HG02970 (cell line): ENCODE measurements around the gene OR5AU1.
"Not testable (repeated sequence)": the region's sequence is repeated elsewhere in the genome, so short reads cannot be mapped to it uniquely, and the experiment has no call there.

Source experiments
- ATAC-seq: cut with Tn5 transposase; IDR thresholded peaks from one replicate; pipeline ENCODE4 v1.9.1; 2021; ENCODE audit warnings: mild to moderate bottlenecking, moderate library complexity, moderate number of reproducible peaks; ENCODE audit not compliant: unreplicated experiment, low FRiP score

The OR5AU1 gene

GRCh38 chr14:21182166-21182565 is 26.3 kb upstream of the OR5AU1 start:
- ATAC-seq, result no peak

DNA sequence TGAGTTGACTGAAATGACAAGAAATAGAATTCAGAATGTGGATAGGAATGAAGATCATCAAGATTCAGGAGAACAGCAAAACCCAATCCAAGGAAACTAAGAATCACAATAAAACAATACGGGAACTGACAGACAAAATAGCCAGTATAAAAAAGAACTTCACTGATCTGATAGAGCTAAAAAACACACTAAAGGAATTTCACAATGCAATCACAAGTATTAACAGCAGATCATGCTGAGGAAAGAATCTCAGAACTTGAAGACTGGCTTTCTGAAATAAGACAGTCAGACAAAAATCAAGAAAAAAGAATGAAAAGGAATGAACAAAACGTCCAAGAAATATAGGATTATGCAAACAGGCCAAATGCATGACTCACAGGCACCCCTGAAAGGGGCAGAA is 15.3 kb upstream of the OR5AU1 start:
- no peak for ATAC-seq

GRCh38 chr14:21169573-21169972 is 13.7 kb upstream of the OR5AU1 start:
- ATAC-seq, result no peak

DNA sequence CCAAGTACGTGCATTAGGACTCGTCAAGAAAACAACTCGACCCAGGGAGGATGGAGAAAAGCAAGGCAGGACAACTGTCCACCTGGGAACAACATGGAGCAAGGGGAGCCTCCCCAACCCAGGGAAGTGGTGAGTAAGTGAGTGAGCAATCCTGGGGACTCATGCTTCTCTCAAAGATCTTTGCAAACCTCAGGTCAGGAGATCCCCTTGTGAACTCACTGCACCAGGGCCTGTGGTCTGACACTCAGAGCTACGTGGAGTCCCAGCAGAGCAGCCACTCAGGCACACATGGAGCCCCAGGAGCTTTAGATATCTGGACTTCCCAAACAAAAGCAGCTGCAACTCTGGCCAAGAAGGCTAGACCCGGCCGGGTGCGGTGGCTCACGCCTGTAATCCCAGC is 12.2 kb upstream of the OR5AU1 start:
- ATAC-seq, result no peak

GRCh38 chr14:21165670-21166069 is 9.8 kb upstream of the OR5AU1 start:
- ATAC-seq, result not testable (repeated sequence)

DNA sequence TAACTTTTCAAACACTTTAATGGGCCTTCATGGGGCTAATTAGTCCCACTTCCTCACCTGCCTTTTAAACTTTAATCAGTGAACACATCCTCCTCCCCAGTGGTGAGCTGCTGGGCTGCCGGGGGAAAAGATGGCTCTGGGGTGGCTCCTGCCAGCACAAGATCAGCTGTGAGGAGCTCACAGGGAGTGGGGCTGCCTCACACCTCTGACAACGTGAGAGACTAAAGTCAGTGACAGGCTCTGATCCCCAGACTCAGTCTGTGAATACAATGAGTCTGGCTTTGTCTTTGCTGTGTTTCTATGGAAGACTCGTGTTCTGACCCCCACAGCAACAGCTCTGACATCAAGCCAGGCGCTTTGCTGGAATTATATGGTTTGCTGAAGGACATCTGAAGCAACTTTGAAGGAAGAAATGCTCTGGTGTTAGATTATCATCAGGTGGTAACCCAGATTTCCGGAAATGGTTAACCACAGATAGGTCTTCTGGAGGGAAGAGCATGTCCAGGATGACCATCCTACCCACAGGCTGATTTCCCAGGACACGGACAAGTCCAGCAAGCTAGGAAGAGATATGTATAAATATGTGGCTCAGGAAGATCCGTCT is 9.2 kb upstream of the OR5AU1 start:
- not testable (repeated sequence) for ATAC-seq

GRCh38 chr14:21163871-21164291 is 8.0 kb upstream of the OR5AU1 start:
- ATAC-seq, result no peak

GRCh38 chr14:21162081-21162480 is 6.2 kb upstream of the OR5AU1 start:
- ATAC-seq, result no peak

- ATAC-seq, result no peak
Observed at GRCh38 chr14:21160061-21160610, 4.3 kb upstream of the OR5AU1 start.

DNA sequence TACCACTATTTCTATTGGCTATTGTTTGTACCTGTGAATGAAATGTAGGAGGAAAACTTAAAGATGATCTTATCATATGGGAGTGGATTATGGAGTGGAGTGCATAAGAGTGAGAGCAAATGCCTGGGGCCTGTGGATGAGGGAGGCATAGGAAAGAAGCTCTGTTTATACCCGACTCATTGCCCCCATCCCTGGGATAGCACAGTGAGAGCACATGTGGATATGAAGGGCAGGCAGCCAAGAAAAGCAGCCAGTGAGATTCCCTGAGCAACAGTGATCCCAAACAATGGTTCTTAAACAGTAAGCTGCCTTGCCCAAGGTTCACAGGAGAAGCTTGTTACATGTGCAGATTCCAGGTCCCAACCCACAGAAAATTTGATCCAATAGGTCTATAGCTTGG is 2.3 kb upstream of the OR5AU1 start:
- ATAC-seq, result not testable (repeated sequence)

DNA sequence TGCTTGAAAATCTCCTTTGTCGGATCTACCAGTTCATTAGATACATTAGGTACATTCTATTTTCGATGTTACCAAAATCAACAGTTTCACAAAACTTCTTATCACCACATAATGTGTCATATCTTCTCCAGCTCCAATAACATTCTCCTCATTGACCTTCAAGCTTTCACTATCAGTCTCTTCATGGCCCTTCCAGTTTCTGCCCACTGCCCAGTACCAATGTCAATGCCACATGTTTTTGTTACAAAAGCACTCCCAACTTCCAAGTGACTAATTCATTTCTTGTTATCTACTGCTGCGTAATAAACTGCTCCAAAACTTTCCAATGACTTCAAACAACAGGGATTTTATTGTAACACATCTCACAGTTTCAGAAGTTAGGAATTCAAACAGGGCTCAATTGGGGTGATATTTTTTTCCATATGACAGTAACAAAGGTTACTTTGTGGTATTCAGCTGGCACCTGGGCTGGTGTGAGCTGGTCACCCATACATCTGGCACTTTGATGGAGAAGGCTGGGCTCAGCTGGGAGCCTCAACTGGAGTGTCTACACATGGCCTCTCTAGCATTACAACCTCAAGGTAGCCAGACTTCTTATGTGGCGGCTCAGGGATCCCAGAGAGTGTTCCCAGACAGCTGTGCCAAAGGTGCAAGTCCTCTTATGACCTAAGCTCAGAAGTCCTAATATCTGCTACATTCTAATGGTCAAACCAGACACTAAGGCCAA is 6.1 kb downstream of the OR5AU1 start:
- no peak for ATAC-seq

- ATAC-seq, result no peak
Observed at GRCh38 chr14:21145437-21145836, 10.4 kb downstream of the OR5AU1 start.

DNA sequence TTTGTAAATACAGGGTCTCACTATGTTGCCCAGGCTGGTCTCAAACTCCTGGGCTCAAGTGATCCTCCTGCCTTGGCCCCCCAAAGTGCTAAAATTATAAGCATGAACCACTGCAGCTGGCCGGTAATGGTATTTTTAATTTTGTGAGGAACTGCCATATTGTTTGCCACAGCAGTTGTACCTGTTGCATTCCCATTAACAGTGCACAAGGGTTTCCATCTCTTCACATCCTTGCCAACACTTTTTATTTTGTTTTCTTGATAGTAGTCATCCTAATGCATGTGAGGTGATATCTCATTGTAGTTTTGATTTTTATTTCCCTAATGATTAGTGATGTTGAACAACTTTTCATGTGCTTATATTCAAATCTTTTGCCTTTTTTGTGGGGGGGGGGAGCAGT is 13.5 kb downstream of the OR5AU1 start:
- no peak for ATAC-seq

DNA sequence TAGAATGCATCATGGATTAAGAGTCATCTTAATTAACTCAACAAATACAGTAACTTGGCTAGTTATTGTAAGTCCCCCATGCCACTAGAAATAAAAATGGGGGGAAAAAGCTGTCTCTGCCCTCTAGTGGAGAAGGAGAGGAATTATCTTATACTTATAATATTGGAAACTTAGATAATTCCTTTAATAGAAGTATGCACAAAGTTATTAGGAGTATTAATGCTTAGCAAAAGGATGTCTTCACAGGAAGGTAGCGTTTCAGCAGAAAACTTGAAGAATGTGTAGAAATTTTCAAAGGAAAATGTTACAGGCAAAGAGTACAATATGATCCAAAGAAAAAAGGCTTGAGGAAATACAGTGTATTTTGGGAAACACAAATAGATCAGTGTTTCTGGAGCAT is 19.8 kb downstream of the OR5AU1 start:
- ATAC-seq, result no peak

DNA sequence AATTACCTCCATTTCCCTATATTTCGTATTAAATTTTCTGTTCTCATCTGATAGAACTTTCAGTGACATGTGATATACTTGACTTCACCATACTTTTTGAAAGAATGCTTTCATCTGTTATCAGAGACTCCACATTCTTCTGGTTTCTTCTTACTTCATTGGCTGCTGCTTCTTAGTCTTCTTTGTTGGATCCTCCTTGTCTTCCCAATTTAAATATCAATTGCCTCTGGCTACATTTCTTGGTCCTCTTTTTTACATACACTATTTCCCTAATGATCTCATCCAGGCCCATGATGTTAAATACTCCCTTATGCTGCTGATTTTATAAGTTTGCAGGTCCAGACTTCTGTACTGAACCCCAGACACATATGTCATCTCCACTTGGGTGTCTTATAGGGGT is 22.0 kb downstream of the OR5AU1 start:
- no peak for ATAC-seq

DNA sequence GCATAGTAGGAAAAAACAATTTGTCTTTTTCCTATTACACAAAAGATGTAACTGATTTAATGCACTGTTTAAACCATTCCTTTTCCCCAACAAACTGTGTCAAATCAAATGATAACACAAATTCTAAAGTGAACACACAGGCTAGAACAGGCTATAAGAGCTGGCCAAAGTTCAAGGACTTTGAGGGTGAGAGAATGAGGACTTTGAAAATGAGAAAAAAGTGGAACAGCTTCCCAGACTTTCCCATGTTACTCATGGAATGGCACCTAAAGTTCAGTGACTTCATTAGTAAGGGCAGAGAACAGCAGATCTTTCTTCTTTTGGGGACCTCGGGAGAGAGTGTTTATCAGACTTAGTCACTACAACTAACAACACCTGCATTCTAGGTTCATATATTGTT is 32.4 kb downstream of the OR5AU1 start:
- no peak for ATAC-seq

DNA sequence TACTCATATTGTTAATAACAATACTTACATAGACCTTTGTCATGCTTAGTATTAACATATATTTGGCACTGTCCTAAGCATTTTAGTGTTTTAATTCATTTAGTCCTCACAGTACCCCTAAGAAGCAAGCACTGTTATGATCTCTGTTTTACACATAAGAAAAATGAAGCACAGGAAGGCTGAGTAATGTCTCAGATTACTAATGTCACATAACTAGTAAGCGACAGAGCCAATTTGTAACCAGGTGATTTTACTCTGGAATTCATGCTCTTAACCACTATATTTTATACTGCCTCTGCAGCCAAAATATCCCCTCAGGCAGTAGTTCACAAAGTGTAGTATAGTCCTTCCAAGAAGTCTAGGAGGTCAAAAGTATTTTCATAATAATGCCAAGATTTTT is 34.7 kb downstream of the OR5AU1 start:
- no peak for ATAC-seq

- no peak for ATAC-seq
Observed at GRCh38 chr14:21120686-21121085, 35.2 kb downstream of the OR5AU1 start.

DNA sequence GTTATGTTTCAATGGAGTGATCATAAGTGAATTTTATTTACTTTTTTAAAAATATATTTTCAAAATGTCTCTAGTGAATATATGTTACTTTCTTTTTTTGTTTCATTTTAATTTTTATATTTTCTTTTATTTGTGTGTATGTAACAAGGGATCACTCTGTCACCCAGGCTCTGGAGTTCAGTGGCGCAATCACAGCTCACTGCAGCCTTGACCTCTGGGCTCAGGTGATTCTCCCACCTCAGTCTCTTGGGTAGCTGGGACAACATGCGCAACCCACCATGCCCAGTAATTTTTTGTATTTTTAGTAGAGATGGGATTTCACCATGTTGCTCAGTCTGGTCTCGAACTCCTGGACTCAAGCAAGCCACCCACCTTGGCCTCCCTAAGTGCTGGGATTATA is 36.9 kb downstream of the OR5AU1 start:
- no peak for ATAC-seq

DNA sequence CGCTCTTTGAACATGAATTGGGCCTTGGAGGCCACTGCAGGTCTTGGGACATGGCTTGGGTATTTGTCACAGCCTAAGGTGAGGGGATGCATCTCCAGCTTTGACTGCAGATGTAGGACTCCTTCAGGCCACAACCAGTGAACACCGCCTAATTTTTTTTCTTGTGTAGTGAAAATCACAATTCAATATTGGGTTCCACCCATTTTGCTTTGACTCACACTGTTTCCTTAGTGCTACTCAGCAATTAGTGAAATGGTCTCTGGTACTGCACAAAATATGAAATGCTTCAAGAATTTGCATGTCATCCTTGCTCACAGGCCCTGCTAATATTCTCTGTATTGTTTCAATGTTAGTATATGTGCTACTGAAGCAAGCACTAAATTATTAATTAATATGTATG is 42.5 kb downstream of the OR5AU1 start:
- ATAC-seq, result no peak

- no peak for ATAC-seq
Observed at GRCh38 chr14:21112255-21112654, 43.6 kb downstream of the OR5AU1 start.
